Activated B cell treated with CpG ODN at 0.5 μM for 24 hours (primary cell): ENCODE data around the gene LRRC8A. TPM values are rescaled to one million over a fixed set of nuclear protein-coding genes. Genes with fewer than 3 reads are reported as not detected.
"Not testable (repeated sequence)": the region's sequence is repeated elsewhere in the genome, so short reads cannot be mapped to it uniquely, and the experiment has no call there.

Experiments used
- ATAC-seq: fragments of 200-7000 bp; cut with Tn5 transposase; one replicate; pipeline ENCODE4 v1.10.0; 2021; ENCODE audit warnings: low read depth, mild to moderate bottlenecking, moderate library complexity
- CTCF ChIA-PET: fragments of 350-600 bp; sonication (Branson Sonifier 250); formaldehyde crosslinking; loops from one replicate; lab custom pipeline; 2021; ENCODE audit warnings: antibody characterized with exemption; lab: Charles Lee
- POLR2A ChIA-PET: fragments of 350-600 bp; sonication (Branson Sonifier 250); formaldehyde crosslinking; loops from one replicate; lab custom pipeline; 2021; ENCODE audit warnings: antibody characterized with exemption; lab: Charles Lee
- DNase-seq: peaks from one replicate; pipeline ENCODE4 v3.0.0; 2022
- H3K27ac Mint-ChIP-seq: one replicate; pipeline ENCODE4 v1.8.0; 2020; ENCODE audit warnings: mixed read lengths
- H3K27me3 Mint-ChIP-seq: one replicate; pipeline ENCODE4 v1.8.0; 2021; ENCODE audit warnings: mixed read lengths
- H3K36me3 Mint-ChIP-seq: one replicate; pipeline ENCODE4 v1.8.0; 2021; ENCODE audit warnings: low read depth, mixed read lengths
- H3K4me1 Mint-ChIP-seq: one replicate; pipeline ENCODE4 v1.8.0; 2021; ENCODE audit warnings: mixed read lengths
- H3K4me3 Mint-ChIP-seq: one replicate; pipeline ENCODE4 v1.8.0; 2020; ENCODE audit warnings: mild to moderate bottlenecking, mixed read lengths
- H3K9me3 Mint-ChIP-seq: one replicate; pipeline ENCODE4 v1.8.0; 2020; ENCODE audit warnings: mixed read lengths
- intact Hi-C: fragments of 100-400 bp; cut with micrococcal nuclease; formaldehyde crosslinking; loops from one replicate; pipeline ENCODE4 v1.15.1; 2024
- total RNA-seq: library from RNA; stranded (reverse); gene quantifications from 2 replicates; pipeline ENCODE4 v1.2.3, GENCODE V29; 2022
- TF ChIP-seq, protein P1 (sequence below): fragments of 200-600 bp; IDR thresholded peaks from one replicate; pipeline ENCODE4 v1.8.0; 2022; ENCODE audit warnings: antibody characterized with exemption, mild to moderate bottlenecking

Gene LRRC8A
- total RNA-seq, 1 donor from 2014 or later, result 10.4 TPM

DNA sequence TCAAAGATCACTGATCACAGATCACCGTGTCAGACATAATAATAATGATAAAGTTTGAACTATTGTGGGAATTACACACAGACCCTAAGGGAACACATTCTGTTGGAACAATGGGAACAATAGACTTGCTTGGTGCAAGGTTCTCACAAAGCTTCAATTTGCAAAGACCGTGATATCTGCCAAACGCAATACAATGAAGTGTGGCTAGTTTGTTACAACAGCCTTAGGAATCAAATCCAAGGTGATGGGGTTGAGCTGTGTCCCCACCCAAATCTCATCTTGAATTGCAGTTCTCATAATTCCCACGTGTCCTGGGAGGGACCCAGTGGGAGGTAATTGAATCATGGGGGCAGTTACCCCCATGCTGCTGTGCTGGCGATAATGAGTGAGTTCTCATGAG is 21.0 kb upstream of the LRRC8A start:
- H3K36me3 Mint-ChIP-seq, result no peaks in the 10 kb centered on the region
- ATAC-seq (no peak), DNase-seq (no peak)
- peaks cover 6% of the 10 kb centered on the region for H3K4me1 Mint-ChIP-seq
- no peaks in the 10 kb centered on the region for H3K9me3 Mint-ChIP-seq
- no peaks in the 10 kb centered on the region for H3K27me3 Mint-ChIP-seq
- no peak overlapping the region for H3K4me3 Mint-ChIP-seq
- TF ChIP-seq, protein P1, sequence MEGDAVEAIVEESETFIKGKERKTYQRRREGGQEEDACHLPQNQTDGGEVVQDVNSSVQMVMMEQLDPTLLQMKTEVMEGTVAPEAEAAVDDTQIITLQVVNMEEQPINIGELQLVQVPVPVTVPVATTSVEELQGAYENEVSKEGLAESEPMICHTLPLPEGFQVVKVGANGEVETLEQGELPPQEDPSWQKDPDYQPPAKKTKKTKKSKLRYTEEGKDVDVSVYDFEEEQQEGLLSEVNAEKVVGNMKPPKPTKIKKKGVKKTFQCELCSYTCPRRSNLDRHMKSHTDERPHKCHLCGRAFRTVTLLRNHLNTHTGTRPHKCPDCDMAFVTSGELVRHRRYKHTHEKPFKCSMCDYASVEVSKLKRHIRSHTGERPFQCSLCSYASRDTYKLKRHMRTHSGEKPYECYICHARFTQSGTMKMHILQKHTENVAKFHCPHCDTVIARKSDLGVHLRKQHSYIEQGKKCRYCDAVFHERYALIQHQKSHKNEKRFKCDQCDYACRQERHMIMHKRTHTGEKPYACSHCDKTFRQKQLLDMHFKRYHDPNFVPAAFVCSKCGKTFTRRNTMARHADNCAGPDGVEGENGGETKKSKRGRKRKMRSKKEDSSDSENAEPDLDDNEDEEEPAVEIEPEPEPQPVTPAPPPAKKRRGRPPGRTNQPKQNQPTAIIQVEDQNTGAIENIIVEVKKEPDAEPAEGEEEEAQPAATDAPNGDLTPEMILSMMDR, result no peak
- POLR2A ChIA-PET, result no interaction called here
- CTCF ChIA-PET, result interaction anchor here (0.9 to 5.6 kb wide), 2 partner anchors 16 to 68 kb away, joined by 3 to 69 read pairs; no protein-coding TSS in a partner anchor
- intact Hi-C loops, result no loop called here
- H3K27ac Mint-ChIP-seq, result no peak overlapping the region

DNA sequence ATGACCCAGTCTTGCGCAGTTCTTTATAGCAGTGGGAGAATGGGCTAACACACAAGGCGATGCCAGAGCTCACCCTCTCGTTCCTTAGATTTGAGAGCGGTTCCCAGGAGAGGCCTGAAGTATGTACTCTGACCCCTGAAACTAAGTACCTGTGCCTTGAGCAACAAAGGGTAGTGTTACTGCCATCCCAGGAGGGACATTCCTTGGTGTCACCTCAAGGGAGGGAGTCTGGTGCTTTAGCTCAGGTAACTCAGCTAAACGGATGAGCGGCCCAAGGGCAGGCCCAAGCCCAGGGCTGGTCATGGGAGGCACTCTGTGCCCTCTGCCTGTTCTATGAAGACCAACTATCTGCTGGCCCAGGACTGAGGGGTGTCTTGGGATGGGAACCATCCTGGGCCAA is 20.4 kb upstream of the LRRC8A start:
- intact Hi-C loops, result no loop called here
- no peak overlapping the region for H3K27ac Mint-ChIP-seq
- H3K36me3 Mint-ChIP-seq, result no peaks in the 10 kb centered on the region
- TF ChIP-seq, protein P1, result no peak
- H3K4me1 Mint-ChIP-seq, result peaks cover 6% of the 10 kb centered on the region
- H3K4me3 Mint-ChIP-seq, result no peak overlapping the region
- ATAC-seq (no peak), DNase-seq (no peak)
- no peaks in the 10 kb centered on the region for H3K27me3 Mint-ChIP-seq
- ChIA-PET POLR2A (interaction anchor here (0.5 kb wide), 1 partner anchor 93 kb away, joined by 4 read pairs; no protein-coding TSS in a partner anchor), CTCF (interaction anchor here (0.8 to 5.6 kb wide), 3 partner anchors 16 to 67 kb away, joined by 7 to 69 read pairs (median 10); partner anchors contain the start of gene ENDOG)
- H3K9me3 Mint-ChIP-seq, result no peaks in the 10 kb centered on the region

DNA sequence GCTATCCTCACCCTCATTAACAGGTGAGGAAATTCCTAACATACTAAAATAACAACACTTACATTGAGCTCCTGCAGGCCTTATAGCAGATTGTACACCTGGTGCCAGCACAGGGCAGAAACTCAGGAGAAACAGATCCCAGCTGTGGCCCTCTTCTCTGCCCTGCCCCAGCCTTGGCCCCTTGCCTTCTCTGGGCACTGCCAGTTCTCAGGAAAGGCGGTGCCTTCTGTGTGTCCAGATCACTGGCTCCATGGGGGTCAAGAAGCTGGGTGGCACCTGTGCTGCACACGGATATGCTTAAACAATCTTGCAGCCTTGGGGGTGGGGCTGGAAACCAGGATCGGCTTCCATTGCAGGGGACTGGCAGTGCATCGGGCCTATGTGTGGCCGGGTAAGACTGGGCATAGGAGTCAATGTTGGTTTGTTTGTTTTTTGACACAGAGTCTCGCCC is 19.5 kb upstream of the LRRC8A start:
- no peaks in the 10 kb centered on the region for H3K36me3 Mint-ChIP-seq
- CTCF ChIA-PET, result interaction anchor here (0.5 to 5.6 kb wide), 6 partner anchors 9 to 74 kb away, joined by 3 to 69 read pairs (median 6); partner anchors contain the start of gene ENDOG
- TF ChIP-seq, protein P1, result no peak
- ATAC-seq (no peak), DNase-seq (no peak)
- no peak overlapping the region for H3K4me3 Mint-ChIP-seq
- intact Hi-C loops, result loop anchor here (2.0 kb wide), 2 partner anchors 40 to 214 kb away; no protein-coding TSS in a partner anchor
- no peak overlapping the region for H3K27ac Mint-ChIP-seq
- no peaks in the 10 kb centered on the region for H3K9me3 Mint-ChIP-seq
- peaks cover 6% of the 10 kb centered on the region for H3K4me1 Mint-ChIP-seq
- POLR2A ChIA-PET, result interaction anchor here (0.6 kb wide), 1 partner anchor 81 kb away, joined by 4 read pairs; no protein-coding TSS in a partner anchor
- H3K27me3 Mint-ChIP-seq, result no peaks in the 10 kb centered on the region

DNA sequence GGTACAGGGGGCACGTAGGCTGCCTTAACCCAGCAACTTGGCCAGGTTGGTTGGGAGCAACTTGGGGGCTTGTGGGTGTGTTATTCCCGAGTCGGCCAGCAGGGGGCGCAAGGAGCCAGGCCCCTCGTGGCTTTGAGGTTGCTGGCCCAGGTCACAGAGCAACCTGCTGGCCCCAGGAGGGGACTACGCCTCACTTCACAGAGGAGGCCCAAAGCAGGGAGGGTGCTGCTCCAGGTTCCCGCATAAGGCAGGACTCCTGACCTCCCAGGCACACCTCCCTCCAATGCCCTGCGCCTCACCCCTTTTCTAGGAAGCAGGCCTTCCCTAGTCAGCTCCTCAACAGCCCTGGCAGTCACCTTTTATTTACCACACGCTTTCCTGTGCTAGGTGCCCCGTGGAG is 18.3 kb upstream of the LRRC8A start:
- peak; percentile 99 for ATAC-seq
- Mint-ChIP-seq H3K27ac (no peak overlapping the region), H3K4me1 (peaks cover 6% of the 10 kb centered on the region), H3K27me3 (no peaks in the 10 kb centered on the region), H3K9me3 (no peaks in the 10 kb centered on the region), H3K36me3 (no peaks in the 10 kb centered on the region), H3K4me3 (no peak overlapping the region)
- POLR2A ChIA-PET, result interaction anchor here (0.6 to 0.9 kb wide), 4 partner anchors 18 to 587 kb away, joined by 3 to 6 read pairs (median 4); partner anchors contain the start of genes ENDOG, KYAT1 and SWI5
- TF ChIP-seq, protein P1, result peak; percentile 60
- peak; percentile 80 for DNase-seq
- intact Hi-C loops, result loop anchor here (1.0 to 2.0 kb wide), 4 partner anchors 19 to 215 kb away; partner anchors contain the start of gene LRRC8A
- CTCF ChIA-PET, result interaction anchor here (1.0 to 5.6 kb wide), 5 partner anchors 10 to 76 kb away, joined by 3 to 69 read pairs (median 6); partner anchors contain the start of gene ENDOG

DNA sequence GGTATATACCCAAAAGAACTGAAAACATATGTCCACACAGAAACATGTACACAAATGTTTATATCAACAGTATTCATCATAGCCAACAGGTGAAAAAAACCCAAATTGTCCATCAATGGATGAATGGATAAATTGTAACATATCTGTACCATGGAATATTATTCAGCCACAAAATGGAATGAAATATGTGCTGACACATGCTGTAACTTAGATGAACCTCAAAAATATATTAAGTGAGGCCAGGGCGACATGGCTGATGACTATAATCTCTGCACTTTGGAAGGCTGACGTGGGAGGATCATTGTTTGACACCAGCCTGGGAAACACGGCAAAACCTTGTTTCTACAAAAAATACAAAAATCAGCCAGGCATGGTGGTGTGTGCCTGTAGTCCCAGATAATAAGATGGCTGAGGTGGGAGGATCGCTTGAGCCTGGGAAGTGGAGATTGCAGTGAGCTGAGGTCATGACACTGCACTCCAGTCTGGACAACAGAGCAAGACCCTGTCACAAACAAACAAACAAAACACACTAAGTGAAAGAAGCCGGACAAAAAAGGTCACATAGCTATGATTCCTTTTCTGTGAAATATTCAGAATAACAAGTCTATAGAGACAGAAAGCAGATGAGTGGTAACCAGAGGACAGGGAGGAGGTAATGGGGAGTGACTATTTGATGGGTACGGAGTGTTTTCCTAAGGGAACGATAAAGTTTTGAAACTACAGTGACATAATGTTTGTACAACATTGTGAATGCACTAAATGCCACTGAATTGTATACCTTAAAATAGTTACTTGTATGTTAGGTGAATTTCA is 11.6 kb upstream of the LRRC8A start:
- Mint-ChIP-seq H3K36me3 (peaks cover 3% of the 10 kb centered on the region), H3K27me3 (no peaks in the 10 kb centered on the region), H3K27ac (no peak overlapping the region), H3K4me3 (no peak overlapping the region), H3K9me3 (no peaks in the 10 kb centered on the region), H3K4me1 (peaks cover 2% of the 10 kb centered on the region)
- ATAC-seq (no peak), DNase-seq (no peak)
- TF ChIP-seq, protein P1, result no peak
- CTCF ChIA-PET, result interaction anchor here (0.6 kb wide), 1 partner anchor 10 kb away, joined by 3 read pairs; no protein-coding TSS in a partner anchor
- POLR2A ChIA-PET, result no interaction called here
- intact Hi-C loops, result no loop called here

DNA sequence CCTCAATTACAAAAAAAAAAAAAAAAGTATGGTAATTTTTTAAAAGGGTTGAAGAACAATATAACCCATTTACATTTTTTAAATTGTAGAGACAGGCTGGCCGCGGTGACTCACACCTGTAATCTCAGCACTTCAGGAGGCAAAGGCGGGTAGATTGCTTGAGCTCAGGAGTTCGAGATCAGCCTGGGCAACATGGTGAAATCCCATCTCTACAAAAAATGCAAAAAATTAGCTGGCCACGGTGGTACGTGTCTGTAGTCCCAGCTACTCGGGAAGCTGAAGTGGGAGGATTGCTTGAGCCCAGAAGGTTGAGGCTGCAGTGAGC is 11.0 kb upstream of the LRRC8A start:
- CTCF ChIA-PET, result interaction anchor here (0.6 to 2.0 kb wide), 2 partner anchors 8 to 9 kb away, joined by 3 to 4 read pairs; no protein-coding TSS in a partner anchor
- POLR2A ChIA-PET, result interaction anchor here (0.8 kb wide), 1 partner anchor 12 kb away, joined by 3 read pairs; no protein-coding TSS in a partner anchor
- ATAC-seq, H3K36me3 Mint-ChIP-seq, H3K4me1 Mint-ChIP-seq, H3K9me3 Mint-ChIP-seq, intact Hi-C loops, H3K4me3 Mint-ChIP-seq, H3K27ac Mint-ChIP-seq, H3K27me3 Mint-ChIP-seq, DNase-seq: not testable (repeated sequence)
